ENCODE data around the gene GPR34. TPM values are rescaled to one million over a fixed set of nuclear protein-coding genes. Genes with fewer than 3 reads are reported as not detected.

Gene GPR34
- total and polyA plus RNA-seq, 2 of the 4 experiments (the other 2 are of a cell fraction) = not detected

DNA sequence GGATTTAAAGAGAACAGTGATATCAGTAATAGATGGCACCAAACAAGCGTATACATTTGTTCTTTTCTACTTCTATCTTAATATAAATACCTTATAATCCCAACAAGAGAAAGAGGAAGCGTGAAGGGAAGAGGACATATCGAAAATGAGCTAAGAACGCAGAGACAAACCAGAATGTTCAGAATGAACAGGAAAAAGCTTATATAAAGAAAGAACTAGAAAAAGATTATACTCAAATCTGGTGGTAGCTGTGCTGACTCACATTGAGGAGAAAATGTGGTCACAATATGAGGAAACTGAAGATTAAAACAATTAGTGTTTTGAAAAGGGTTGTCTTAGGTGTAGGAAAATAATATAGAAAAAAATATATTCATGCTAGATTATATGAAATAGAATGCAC is 2.0 kb upstream of the GPR34 start:
- Histone ChIP-seq H2BK5ac (ENCODE audit: low read depth, low read length, poor library complexity, severe bottlenecking) (no peak overlapping the region), H3K9me3 (ENCODE audit: control insufficient read depth, insufficient read depth, low read length) (no peaks in the 10 kb centered on the region), H3K4me2 (ENCODE audit: low read depth, low read length) (no peak overlapping the region), H2AFZ (replicated peaks; ENCODE audit: low read length, poor library complexity) (no peak overlapping the region), H3K4ac (ENCODE audit: low read depth, low read length) (no peak overlapping the region), H4K20me1 (ENCODE audit: insufficient read depth, low read length) (no peaks in the 10 kb centered on the region), H3K79me1 (ENCODE audit: low read depth in 1 of 2, low read length in 2 of 2) (no peaks in the 10 kb centered on the region), H3K27ac (ENCODE audit: insufficient read depth, low read length) (no peak overlapping the region), H2AK9ac (replicated peaks; ENCODE audit: low read depth, low read length, poor library complexity) (no peak overlapping the region), H2BK20ac (ENCODE audit: low read depth, low read length) (no peak overlapping the region), H3K9me1 (ENCODE audit: insufficient read depth, low read length) (no peaks in the 10 kb centered on the region; the same call in 1 of the 2 replicates), H3K56ac (ENCODE audit: extremely low read depth, insufficient read depth, low read length) (no peak overlapping the region), H3K23ac (ENCODE audit: low read depth, low read length) (no peak overlapping the region), H4K91ac (ENCODE audit: insufficient read depth, low read depth, low read length) (no peak overlapping the region), H4K8ac (ENCODE audit: low read depth in 2 of 2, low read length in 2 of 2) (no peak overlapping the region), H4K5ac (ENCODE audit: low read depth, low read length) (no peak overlapping the region), H3K4me3 (ENCODE audit: insufficient read depth, low read depth, low read length) (no peak overlapping the region), H3K27me3 (ENCODE audit: control insufficient read depth, insufficient read depth, low read length) (no peaks in the 10 kb centered on the region), H2AK5ac (ENCODE audit: low read depth, low read length) (no peak overlapping the region), H2BK15ac (ENCODE audit: low read depth, low read length) (no peak overlapping the region), H3K36me3 (ENCODE audit: control insufficient read depth, insufficient read depth, low read length) (no peaks in the 10 kb centered on the region), H2BK120ac (ENCODE audit: low read depth, low read length) (no peak overlapping the region), H3K18ac (ENCODE audit: low read depth, low read length) (no peak overlapping the region), H3K4me1 (ENCODE audit: control insufficient read depth, insufficient read depth, low read length) (no peaks in the 10 kb centered on the region), H3K9ac (ENCODE audit: low read depth, low read length) (no peak overlapping the region), H3K14ac (replicated peaks; ENCODE audit: low read depth, low read length) (no peak overlapping the region)
- dilution Hi-C loops (cut with HindIII; ENCODE audit: low sequenced_read_pairs, unreplicated experiment) = no loop called here
- no peak for ATAC-seq (ENCODE audit: low read depth)
- intact Hi-C loops (cut with micrococcal nuclease) = no loop called here
- no peak for TF ChIP-seq BHLHE40 (IDR thresholded peaks at IDR 0.05; ENCODE audit: low read depth, low read length)
- no TSS peak for BruUV-seq (replicated peaks)
- ChIA-PET CTCF (no interaction called here), POLR2A (ENCODE audit: unreplicated experiment) (no interaction called here)
- WGBS, 2 experiments (ENCODE audit: extremely low coverage in 2 of 2, insufficient read length in 1 of 2) = no CpG with 5 or more reads among the region's 4 CpGs
- in situ Hi-C loops (cut with MboI; ENCODE audit: low sequenced_read_pairs) = no loop called here
- no peak for DNase-seq
